ELF-1 (cell line): ENCODE measurements around the gene NPTX2.
"Not testable (repeated sequence)": the region's sequence is repeated elsewhere in the genome, so short reads cannot be mapped to it uniquely, and the experiment has no call there.

Experiments
- DNase-seq: peaks from one replicate; pipeline ENCODE4 v3.0.0-alpha.2; 2016; ENCODE audit warnings: low read depth, low spot score

Gene NPTX2, protein sequence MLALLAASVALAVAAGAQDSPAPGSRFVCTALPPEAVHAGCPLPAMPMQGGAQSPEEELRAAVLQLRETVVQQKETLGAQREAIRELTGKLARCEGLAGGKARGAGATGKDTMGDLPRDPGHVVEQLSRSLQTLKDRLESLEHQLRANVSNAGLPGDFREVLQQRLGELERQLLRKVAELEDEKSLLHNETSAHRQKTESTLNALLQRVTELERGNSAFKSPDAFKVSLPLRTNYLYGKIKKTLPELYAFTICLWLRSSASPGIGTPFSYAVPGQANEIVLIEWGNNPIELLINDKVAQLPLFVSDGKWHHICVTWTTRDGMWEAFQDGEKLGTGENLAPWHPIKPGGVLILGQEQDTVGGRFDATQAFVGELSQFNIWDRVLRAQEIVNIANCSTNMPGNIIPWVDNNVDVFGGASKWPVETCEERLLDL

GRCh38 chr7:98617051-98617959, at the start of gene NPTX2:
NPTX2 (plus strand) TSS chr7:98617285; CDS start chr7:98617462, 177 bp downstream.
- DNase-seq, result peak; percentile 63

- DNase-seq, result no peak
Observed at GRCh38 chr7:98567991-98568390, 49.1 kb upstream of the NPTX2 start.

DNA sequence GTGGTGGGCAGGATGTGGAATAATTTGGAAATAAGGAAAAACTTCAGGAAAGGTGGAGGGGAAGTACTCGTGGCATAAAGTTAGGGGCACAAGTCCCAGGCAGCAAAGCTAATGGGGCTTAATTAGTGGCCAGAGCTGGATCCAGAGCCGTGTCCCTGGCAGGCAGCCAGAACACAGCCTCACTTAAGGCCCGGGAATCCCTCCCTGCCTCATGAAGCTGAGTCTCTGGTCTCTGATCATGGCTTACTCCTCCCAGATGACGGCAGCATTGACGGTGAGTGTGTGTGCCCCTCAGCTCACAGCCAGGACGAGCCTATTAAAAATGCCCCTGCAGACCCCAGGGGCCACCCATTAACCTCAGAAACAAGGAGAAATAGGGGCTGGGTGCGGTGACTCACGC, 48.2 kb upstream of the NPTX2 start:
- DNase-seq, result no peak

- peak; percentile 34 for DNase-seq
Observed at GRCh38 chr7:98569691-98570337, 47.3 kb upstream of the NPTX2 start.

- no peak for DNase-seq
Observed at GRCh38 chr7:98571006-98571405, 46.1 kb upstream of the NPTX2 start.

DNA sequence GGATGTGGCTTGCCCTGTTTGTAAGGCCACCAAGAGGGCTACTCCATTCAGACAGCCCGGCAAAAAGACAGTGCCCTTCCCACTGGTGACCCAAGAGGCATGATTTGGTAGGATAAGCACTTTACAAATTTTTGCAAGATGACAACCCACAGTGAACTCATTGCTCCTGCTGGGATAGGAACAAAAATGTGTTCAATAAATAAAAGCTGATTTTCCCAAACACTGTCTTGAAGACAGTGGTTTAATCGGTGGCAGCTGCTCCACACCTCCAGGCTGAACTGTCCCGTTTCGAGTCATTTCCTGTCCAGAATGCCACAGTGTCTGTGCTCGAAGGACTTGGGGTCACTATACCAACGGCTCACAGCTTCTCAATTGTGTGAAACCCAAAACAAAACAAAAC, 45.1 kb upstream of the NPTX2 start:
- DNase-seq, result no peak

DNA sequence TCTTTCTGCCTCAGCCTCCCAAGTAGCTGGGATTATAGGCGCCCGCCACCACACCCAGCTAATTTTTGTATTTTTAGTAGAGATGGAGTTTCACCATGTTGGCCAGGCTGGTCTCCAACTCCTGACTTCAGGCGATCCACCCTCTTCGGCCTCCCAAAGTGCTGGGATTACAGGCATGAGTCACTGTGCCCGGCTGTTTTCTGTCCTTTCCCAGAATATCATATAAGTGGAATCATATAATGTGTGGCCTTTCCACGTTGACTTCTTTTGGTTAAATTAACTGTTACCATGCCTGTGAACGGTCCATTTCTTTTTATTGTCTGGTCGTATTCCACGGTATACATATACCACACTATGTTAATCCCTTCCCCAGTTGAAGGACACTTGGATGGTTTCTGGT, 44.4 kb upstream of the NPTX2 start:
- DNase-seq, result not testable (repeated sequence)

- no peak for DNase-seq
Observed at GRCh38 chr7:98573816-98574215, 43.3 kb upstream of the NPTX2 start.

GRCh38 chr7:98575878-98576277, 41.2 kb upstream of the NPTX2 start:
- no peak for DNase-seq

GRCh38 chr7:98584830-98585229, 32.3 kb upstream of the NPTX2 start:
- DNase-seq, result no peak

- no peak for DNase-seq
Observed at GRCh38 chr7:98591926-98592325, 25.2 kb upstream of the NPTX2 start.

DNA sequence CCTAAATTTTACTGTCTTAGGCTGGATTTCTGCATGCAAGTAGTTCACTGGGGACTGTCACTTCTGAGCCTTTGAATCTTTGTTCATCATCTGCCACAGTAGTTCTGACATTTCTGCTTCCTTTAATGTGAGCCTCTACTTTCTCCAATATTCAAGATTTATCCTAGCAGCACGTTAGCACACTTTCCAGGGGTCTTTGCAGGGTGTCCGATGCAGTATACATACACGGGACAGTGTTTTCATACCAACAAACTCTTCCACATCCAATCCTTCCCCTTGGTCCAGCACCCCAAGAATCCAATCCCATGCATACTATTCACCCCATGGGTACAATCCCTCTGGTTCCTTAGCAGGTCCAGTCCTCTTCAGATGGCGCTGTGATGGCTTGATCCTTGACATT, 22.7 kb upstream of the NPTX2 start:
- no peak for DNase-seq

DNA sequence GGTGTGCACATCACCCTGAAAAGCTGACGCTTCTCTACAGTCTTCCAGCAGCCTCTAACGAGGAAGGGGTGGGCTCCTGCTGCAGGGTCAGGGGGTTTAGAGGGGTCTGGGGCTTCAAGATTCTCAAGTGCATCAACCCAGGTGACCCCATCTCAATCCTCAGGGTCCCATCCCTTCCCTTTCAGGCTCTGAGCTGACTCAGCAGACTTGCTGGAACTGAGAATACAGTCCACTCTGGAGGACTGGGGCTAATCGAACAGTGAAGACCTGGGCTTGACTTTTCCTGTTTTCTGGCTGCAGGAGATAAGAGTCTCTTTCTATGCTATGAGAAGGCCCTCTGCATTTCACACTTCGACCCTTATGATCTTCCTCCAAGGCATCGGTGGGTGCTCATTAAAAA, 22.3 kb upstream of the NPTX2 start:
- no peak for DNase-seq

- no peak for DNase-seq
Observed at GRCh38 chr7:98598846-98599615, 18.1 kb upstream of the NPTX2 start.

DNA sequence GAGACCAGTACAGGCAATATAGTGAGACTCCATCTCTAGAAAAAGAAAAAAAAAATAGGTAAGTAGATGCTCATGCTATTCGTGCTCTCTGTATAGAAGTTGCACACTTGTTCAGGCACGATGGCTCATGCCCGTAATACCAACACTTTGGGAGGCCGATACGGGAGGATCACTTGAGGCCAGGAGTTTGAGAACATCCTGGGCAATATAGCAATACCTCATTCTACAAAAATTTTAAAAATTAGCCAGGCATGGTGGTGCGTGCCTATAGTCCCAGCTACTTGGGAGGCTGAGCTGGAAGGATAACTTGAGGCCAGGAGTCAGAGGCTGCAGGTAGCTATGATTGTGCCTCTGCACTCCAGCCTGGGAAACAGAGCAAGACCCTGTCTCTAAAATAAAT, 17.2 kb upstream of the NPTX2 start:
- DNase-seq, result no peak

- no peak for DNase-seq
Observed at GRCh38 chr7:98602755-98603398, 14.2 kb upstream of the NPTX2 start.

DNA sequence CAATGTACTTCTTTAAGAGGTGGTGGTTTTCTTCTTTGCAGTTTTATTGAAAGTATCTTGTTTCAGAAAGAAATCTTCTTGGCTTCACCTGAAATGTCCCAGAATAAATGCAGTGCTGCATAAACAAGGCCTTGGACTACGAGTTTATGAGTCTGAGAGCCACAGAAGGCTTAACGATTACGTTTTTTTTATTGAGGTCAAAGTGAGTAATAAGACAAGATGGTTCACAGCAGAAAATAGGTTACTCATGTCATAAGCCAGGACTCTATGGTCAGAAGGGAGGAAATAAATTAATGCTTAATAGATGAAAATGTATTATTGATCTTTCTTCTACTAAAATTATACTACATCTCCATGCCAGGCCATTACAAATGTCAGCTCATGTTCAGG, 13.7 kb upstream of the NPTX2 start:
- DNase-seq, result no peak

DNA sequence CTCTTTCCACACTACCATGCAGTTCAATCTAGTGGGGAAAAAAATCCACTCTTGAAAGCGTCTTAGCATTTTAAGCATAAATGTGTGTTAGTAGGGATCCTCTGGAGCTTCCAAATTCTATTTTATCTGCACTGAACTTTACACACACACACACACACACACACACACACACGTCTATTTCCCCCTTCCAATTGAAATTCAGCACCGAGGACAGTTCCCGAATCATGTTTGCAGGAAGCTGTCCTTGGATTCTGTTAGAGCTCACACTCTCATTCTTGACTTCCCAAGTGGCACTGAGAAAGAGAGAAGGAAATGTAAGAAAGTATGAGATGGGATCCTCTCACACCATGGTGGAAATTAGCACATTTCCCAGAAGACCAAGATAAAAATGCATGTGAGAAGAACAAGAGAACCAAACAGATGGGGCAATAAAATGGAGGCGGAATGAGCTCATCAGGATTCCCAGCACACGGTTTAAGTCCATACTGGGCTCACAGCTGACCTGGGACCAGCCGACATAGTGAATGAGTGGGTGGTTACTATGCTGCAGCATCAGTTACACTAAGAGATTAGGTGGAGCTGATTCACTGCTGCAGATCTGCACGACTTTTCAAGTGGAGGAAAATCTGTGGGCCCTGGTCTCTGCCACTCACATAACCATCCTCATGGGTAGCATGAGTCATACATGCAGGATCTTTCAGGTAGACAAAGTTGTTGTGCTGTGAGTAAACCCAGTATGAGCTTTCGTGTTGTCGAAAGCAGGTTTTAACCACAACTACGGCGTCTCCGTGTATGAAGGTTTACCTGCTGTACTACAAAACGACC, 3.3 kb upstream of the NPTX2 start:
- peak; percentile 41 for DNase-seq

GRCh38 chr7:98616381-98617050, 569 bp upstream of the NPTX2 start:
- peak; percentile 39 for DNase-seq
